GM21529 (cell line): ENCODE data around the gene ACHE.
A peak's percentile ranks its signal among the peaks of the same experiment; 100 is the strongest.

Experiments
- ATAC-seq: cut with Tn5 transposase; IDR thresholded peaks from one replicate; pipeline ENCODE4 v1.9.1; 2021; ENCODE audit not compliant: unreplicated experiment

Gene ACHE

GRCh38 chr7:100897772-100898454, 2.2 kb upstream of the ACHE start:
- ATAC-seq = no peak

- ATAC-seq = no peak
Observed at GRCh38 chr7:100896732-100897608, 1.3 kb upstream of the ACHE start.

- ATAC-seq = no peak
Observed at GRCh38 chr7:100895956-100896731, 456 bp upstream of the ACHE start.

- ATAC-seq = no peak
Observed at GRCh38 chr7:100894860-100895700, 608 bp downstream of the ACHE start.

- no peak for ATAC-seq
Observed at GRCh38 chr7:100893910-100894721, 1.6 kb downstream of the ACHE start.

- no peak for ATAC-seq
Observed at GRCh38 chr7:100893318-100893895, 2.3 kb downstream of the ACHE start.

GRCh38 chr7:100892364-100893317, 3.0 kb downstream of the ACHE start:
- no peak for ATAC-seq

GRCh38 chr7:100891568-100892247, 4.0 kb downstream of the ACHE start:
- ATAC-seq = no peak

- no peak for ATAC-seq
Observed at GRCh38 chr7:100890653-100891567, 4.8 kb downstream of the ACHE start.

- ATAC-seq = peak; percentile 26
Observed at GRCh38 chr7:100888988-100889750, 6.5 kb downstream of the ACHE start, which contains the start of gene UFSP1. TSS of gene UFSP1 (minus strand) at chr7:100889715. CDS start at chr7:100889271, 444 bp downstream.

- no peak for ATAC-seq
Observed at GRCh38 chr7:100888291-100888987, 7.2 kb downstream of the ACHE start.

- peak; percentile 49 for ATAC-seq
Observed at GRCh38 chr7:100887516-100888290, 8.0 kb downstream of the ACHE start.

- no peak for ATAC-seq
Observed at GRCh38 chr7:100886936-100887515, 8.7 kb downstream of the ACHE start.
